DMS53 treated with DMSO at 0.1 percent for 48 hours (cell line): ENCODE measurements around the gene NEURL3.
"Not testable (repeated sequence)": the region's sequence is repeated elsewhere in the genome, so short reads cannot be mapped to it uniquely, and the experiment has no call there.

Source experiments
- DNase-seq: peaks from one replicate; lab custom pipeline; 2025; ENCODE audit not compliant: unreplicated experiment; lab: John Stamatoyannopoulos, UW

The NEURL3 gene, protein sequence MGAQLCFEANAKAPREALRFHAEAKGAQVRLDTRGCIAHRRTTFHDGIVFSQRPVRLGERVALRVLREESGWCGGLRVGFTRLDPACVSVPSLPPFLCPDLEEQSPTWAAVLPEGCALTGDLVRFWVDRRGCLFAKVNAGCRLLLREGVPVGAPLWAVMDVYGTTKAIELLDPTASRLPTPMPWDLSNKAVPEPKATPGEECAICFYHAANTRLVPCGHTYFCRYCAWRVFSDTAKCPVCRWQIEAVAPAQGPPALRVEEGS

DNA sequence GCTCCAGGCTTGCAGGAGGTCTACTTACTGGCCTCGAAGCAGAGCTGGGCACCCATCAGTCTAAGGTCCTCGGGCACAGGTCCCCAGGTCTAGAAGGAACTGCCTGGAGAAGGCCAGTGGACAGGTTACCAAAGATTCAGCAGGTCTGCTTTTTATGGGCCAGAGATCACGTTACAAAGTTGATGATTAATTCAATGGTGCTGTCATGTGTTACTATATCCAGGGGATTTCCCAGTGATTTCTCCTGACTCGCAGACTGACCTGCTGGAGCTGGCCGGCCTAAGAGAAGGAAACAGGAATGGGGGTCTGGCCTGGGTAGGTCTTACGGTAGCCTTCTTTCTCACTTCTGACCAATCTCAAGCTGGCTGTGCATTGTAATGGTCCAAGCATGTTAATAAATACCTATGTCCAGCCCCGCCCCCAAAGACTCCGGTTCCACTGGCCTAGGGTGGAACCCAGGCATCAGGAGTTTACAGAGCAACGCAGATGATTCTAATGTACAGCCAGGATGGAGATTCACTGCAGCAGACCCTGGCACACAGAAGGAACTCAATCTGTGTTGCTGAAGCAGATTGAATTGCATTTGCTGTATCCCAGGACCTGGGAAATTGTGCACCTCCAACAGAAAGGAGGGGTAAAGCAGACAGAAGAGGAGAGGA lies at the start of gene NEURL3:
Gene NEURL3, minus strand, starts transcription at position 127 of the 659 bp plus-strand sequence. Its CDS starts 71 bp downstream, at position 56.
- peak; percentile 98 for DNase-seq

DNA sequence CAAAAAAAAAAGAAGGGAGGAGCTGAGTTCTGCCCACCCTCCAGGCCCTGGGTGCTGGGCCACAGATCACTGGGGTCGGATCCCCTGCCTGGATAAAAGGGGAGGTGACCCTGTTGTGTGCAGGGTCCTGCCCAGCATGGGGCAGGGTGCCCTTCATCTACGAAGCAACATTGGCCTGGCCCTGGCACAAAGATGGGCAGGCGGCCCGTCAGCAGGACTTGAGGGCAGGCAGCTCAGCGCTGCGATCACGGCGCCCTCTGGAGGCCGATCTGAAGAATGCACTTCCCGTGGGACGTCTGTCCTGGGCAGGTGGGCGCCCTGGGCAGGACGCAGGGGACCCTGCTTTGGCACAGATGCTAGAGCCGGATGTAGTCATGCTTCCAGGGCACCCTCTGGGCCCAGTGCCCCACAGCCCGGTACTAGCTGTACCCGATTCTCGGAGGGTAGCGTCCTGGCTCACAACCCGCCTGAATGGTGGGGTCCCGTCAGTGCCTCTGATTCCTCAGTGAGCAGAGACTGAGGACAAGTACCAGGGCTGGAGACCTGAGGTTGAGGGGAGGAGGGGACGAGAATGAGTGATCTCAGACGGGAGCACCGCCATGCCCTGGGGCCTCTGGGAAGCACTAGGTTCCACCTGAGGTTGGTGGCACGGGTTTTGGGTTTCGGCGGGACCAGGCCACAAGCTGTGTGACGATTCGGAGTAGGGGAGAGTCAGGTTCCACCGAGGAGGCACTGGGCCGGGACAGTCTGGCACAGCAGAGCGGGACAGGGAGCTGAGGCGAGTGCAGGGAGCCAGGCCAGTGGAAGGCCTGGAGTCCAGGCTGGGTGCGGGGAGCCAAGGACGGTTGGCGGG lies 49.4 kb upstream of the NEURL3 start:
- peak; percentile 70 for DNase-seq

DNA sequence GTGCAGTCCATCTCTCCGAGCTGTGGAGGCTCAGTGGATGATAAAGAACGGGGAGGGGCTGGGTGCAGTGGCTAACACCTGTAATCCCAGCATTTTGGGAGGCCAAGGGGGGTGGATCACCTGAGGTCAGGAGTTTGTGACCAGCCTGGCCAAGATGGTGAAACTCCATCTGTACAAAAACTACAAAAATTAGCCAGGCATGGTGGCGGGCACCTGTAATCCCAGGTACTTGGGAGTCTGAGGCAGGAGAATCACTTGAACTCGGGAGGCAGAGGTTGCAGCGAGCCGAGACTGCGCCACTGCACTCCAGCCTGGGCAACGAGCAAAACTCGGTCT lies 48.8 kb upstream of the NEURL3 start:
- DNase-seq: not testable (repeated sequence)

DNA sequence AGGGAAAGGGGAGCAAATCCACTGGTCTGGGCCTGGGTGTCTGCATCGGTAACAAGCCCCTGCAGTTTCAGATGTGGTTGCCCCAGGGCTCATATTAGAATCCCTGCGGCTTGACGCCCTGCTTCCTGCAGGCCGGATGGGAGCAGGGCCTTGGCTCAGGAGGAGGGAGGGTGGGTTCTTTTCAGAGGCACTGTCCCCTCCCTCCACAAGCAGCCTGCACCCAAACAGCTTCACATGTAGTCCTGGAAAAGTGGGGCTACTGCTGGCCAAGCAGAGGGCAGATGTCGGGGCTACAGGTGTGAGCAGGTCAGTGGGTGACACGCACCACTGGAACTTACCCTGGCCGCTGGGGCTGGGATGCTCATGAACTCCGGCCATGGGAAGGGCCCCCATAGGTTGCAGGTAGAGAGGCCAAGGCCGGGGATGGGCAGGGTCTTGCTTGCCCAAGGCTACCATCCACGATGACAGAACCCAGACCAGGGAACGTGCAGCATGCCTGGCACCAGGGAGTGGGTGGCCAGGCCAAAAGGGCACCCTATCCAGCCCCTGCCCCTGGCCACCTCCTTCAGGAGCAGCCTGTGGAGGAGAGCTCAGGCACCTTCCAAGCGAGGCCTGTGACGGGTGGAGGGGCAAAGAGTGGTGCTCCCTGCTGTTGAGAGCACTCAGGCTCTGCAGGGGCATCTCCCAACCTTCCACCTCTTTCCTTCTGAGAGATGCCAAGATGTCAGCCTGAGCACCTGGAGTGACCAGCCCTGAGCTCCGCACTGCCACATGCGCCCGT lies 48.2 kb upstream of the NEURL3 start:
- DNase-seq: no peak

DNA sequence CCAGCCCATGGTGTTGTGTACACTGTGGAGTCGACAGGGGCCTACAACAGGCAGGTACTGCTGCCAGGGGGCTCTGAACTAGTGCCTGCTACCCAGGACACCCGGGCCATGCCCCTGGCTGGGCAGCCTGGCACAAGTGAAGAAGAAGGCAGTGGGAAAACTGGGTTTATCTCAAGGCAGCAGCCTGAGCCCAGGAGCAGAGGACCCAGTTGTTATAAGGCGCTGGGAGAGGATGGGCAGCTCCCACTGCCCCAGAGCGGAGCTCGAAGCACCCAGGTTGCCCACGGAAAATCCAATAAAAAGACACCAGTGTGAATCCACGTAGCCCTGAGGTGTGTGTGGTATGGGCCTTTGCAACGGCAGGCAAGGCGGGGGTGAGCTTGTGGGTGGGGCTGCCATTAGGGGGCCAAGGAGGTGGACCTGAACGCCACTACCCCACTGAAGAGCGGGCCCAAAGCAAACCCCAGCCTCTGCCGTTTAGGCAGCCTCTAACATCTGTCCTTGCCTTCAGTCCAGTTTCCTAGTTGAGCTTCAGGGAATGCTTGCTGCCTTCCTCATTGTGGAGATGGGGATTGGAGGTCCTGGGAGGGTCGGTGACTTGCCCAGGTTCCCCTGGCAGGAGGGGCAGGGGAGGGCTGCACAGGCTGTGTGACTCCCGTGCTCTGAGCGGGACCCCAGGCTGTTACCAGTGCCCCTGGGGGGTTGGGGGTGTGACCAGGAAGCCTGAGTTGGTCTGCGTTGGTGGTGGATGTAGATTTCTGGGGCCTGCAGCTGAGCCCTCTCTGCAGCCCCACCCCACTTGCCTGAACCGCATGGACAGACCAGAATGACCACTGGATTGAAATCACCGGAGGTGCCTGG lies 47.4 kb upstream of the NEURL3 start:
- DNase-seq: no peak

DNA sequence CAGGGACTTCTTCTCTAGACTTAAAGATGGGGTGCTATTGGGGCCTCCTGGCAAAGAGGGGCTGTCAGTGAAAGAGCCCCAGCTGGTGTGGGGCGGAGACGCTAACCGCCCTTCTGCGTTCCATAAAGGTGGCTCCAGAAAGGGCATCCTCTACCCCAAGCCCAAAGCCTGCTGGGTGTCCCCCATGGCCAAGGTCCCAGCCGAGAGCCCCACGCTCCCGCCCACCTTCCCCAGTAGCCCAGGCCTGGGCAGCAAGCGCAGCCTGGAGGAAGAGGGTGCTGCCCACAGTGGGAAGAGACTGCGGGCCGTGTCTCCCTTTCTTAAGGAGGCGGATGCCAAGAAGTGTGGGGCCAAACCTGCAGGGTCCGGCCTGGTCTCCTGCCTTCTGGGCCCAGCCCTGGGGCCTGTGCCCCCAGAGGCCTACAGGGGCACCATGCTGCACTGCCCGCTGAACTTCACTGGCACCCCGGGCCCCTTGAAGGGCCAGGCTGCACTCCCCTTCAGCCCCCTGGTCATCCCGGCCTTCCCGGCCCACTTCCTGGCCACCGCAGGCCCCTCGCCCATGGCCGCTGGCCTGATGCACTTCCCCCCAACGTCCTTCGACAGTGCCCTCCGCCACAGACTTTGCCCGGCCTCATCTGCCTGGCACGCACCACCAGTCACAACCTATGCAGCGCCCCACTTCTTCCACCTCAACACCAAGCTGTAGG lies 46.6 kb upstream of the NEURL3 start:
- no peak for DNase-seq

DNA sequence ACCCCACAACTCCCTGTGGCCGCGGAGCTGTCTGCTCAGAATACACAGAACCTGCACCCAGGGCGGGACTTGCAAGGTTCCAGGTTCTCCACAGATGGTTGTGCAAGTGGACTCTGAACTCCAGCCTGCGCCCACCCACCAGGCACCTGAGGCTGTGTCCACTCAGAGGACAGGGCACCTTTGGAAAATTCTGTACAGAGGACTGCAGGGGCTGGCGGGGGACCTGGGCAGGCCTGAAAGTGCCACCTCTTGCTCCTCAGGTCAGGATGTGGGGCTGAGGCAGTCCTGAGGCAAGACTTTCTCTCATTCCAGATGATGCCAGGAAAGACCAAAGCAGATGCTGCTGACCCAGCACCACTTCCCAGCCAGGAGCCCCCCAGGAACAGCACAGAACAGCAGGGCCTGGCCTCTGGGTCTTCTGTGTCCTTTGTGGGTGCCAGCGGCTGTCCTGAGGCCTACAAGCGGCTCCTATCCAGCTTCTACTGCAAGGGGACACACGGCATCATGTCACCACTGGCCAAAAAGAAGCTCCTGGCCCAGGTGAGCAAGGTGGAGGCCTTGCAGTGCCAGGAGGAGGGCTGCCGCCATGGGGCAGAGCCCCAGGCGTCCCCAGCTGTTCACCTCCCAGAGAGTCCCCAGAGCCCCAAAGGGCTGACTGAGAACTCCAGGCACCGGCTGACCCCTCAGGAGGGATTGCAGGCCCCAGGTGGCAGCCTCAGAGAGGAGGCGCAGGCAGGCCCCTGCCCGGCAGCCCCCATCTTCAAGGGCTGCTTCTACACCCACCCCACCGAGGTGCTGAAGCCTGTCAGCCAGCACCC lies 45.8 kb upstream of the NEURL3 start:
- DNase-seq: no peak

DNA sequence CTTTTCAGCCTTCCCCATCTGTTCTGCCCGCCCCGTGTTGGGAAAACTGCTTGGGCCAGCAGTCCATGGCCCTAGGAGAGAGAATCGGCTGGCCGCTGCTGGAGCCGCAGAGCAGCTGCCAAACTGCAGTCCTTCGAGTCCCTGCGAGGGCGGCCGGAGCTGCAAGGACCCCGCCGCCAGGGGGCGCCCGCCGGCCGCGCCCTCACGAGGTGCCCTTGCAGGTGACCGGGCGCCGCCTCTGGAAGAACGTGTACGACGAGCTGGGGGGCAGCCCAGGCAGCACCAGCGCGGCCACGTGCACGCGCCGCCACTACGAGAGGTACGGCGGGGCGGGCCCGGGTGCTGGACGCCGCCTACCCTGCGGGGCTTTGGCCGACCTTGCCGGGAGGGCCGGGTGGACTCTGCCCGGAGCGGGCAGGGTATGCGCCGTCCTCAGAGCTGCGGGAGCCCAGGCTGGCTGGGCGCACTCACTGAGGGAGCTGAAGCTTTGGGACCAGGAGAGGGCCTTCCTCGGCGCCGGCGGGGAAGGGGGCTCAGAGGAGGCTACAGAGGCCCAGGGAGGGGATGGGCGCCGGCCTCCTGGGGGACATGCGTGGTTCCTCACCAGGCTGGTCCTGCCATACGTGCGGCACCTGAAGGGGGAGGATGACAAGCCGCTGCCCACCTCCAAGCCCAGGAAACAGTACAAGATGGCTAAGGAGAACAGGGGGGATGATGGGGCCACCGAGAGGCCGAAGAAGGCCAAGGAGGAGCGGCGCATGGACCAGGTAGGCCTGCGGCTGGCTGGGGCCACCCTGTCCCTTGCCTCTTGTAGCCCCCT lies 45.0 kb upstream of the NEURL3 start:
- peak; percentile 91 for DNase-seq

DNA sequence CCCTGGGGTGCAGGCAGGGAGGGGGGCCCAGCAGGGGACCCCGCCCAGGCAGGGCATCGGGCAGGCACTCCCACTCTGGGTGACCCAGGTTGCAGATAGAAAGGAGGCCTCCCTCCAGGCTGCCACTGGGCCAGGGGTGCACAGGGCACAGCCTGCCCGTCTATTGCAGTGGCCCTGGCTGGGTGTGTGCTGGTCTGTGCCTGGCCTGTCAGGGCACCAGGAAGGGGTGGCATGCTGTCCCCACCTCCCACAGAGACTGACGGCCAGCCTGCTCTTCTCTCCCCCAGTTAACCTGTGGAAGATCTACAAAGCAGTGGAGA lies 44.3 kb upstream of the NEURL3 start:
- no peak for DNase-seq

DNA sequence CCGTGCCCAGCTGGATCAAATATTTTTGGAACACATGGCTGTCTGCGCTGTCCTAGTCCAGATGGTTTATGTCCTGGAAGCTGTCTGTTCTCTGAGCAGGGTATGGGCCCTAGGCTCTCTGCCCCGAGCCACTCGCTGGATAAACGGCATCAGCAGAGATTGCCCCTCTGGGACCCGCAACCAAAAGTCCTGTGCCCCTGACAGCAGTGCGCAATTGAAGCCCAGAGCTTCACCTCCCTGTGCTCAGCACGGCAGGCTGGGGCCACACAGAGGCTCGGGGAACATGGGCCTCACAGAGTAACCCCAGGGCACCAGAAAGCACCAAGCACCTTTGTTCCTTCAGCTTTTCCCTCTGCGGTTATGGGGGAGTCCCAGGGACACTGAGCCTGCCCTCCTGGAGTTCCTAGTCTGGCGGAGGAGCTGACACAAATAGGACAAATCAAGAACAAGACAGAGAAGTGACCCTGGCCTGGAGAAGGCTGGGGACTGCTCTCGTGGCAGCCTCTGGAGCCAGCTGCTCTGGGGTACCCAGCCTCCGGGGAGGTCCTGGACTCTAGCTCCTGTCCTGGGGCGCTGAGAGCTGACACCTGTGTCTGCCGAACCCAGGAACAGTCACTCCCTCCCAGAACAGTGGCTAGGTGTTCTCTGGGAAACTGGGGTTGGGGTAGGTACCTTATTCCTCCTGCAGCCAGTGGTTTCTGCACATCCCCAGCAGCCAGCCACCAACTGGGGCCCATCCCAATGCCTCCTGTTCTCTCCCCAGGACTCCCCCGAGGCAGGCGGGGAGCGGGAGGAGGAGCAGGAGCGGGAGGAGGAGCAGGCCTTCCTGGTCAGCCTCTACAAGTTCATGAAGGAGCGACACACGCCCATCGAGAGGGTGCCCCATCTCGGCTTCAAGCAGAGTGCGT lies 43.7 kb upstream of the NEURL3 start:
- no peak for DNase-seq

DNA sequence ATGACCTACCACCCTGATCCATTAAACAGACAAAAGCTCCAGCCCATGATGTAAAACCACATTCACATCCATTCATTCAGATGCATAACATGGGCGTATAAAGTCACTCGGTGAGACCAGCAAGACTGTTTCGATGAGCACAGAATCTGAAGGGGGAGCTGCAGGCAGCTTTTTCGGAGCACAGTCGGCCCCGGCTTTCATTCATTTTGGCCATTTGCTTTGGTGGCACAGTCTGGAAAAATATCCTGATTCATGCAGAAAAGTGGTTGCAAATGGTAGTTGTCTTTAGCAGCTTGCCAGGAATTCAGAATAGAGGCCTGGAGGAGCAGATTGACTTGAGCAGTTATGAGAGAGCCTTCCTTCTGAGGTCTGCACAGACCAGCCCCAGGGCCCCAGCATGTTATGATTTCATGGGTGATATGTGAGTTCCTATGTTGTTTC lies 42.6 kb upstream of the NEURL3 start:
- no peak for DNase-seq

DNA sequence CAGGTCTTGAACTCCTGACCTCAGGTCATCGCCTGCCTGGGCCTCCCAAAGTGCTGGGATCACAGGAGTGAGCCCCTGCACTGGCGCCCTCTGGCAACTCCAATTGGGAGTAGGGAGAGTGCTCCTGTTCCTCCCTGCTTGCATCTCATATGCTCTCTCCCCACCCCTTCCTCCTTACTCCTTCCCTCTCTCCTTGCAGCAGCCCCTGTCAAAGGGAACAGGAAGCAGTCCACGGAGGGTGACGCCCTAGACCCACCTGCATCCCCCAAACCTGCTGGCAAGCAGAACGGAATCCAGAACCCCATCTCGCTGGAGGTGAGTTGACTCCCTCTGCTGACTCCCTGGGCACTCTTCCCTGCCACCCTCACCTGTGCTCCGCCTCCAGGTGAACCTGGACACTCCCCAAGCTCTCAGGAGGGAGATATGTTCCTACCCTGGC lies 42.1 kb upstream of the NEURL3 start:
- DNase-seq: no peak

DNA sequence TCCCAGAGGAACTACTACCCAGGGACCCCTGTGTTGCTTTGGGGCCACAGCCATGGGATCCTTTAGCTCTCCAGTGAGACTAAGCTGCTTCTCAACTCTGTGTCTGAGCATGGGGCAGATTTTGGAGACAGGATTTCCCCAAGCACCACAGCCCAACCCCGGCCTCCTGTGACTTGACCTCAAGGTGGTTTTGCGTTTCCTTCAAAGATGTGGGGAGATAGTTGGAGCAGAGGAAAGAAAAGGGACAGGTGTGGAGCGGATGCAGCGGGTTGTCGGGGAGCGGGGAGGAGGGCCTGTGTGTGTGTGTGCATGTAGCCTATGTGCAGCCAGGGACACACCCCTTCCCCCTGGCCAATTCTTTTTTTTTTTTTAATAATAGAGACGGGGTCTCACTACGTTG lies 41.6 kb upstream of the NEURL3 start:
- DNase-seq: no peak

DNA sequence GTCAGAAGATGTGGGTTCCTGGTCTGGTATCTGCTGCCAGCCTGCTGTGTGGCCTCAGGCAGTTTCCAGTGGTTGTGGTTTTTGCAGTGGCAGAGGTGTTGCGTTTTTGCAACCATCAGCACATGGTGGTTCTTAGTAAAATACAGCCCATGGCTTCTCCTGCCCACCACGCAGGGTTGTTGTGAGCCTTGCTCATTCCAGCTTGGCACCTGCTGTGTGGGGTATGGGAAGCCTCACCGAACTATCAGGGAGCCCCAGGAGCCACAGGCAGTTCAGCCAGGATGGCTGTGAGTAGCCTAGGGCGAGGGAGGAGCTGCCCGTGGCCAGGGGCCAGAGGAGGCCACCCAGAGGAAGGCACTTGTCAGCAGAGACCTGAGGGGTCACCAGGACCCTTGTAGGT lies 41.2 kb upstream of the NEURL3 start:
- DNase-seq: no peak

DNA sequence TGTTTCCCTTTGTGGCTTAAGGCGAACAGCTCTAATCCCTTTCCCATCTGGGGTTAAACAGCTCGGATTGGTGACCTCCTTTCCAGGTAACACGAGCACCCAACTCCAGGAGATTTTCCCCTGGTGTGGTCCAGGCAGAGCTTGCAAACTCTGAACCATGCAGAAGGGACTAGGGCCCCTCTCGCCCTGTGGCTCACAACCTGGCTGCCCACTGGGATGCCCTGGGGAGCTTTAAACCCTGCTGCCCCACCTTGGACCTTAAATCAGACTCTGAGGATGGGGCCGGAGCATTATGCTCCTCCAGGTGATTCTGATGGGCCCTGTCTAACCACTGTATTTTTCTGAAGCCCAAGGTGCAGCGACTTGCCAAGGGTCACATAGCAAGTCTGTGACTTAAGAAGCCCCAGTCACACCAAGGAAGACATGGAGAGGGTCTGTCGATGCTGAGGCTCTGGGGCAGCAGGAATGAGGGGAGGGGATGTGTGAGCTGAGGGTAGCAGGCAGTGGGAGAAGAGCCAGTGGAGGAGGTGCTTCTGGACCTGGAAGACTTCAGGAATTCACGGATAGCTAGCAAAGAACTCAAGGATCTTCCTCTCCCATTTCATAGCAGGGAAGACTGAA lies 37.3 kb upstream of the NEURL3 start:
- DNase-seq: no peak

DNA sequence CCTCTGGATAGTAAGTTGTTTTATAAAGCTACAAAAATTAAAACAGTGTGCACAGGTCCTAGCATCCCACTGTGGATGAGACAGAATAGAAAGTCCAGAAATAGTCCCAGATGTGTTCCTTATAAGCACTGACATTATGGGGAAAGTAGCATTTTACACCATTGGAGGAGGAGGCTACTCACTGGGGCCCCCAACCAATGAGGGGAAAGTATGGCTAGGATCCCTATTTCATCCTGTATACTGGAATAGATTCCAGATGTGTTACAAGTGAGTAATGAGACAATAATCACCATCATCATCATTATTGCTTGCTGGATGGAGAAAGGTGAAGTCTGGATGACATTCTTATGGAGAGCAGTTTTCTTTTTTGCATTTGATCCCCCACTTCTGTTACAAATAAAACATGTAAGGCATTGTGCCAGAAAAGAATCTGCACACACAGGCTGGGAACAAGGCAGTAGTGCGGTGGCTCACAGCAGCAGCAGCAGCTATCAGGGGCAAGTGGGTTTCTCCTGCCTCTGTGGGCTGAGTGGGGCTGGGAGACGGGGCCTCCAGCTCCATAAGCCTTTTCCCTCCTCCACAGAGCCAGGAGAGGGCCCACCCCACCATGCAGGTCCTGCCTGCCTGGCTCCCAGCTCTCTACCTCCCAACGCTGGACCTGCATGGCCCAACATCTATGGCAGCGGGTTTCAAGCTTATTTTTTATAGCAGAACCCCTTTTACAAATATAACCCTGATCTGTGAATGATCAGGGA lies 36.4 kb upstream of the NEURL3 start:
- no peak for DNase-seq
